DMS53 (cell line): Measurements from ENCODE around the gene DFFA.
A peak's percentile ranks its signal among the peaks of the same experiment; 100 is the strongest.

ENCODE experiments used
- DNase-seq: peaks from one replicate; lab custom pipeline; 2025; lab: John Stamatoyannopoulos, UW

The DFFA gene, protein sequence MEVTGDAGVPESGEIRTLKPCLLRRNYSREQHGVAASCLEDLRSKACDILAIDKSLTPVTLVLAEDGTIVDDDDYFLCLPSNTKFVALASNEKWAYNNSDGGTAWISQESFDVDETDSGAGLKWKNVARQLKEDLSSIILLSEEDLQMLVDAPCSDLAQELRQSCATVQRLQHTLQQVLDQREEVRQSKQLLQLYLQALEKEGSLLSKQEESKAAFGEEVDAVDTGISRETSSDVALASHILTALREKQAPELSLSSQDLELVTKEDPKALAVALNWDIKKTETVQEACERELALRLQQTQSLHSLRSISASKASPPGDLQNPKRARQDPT

DNA sequence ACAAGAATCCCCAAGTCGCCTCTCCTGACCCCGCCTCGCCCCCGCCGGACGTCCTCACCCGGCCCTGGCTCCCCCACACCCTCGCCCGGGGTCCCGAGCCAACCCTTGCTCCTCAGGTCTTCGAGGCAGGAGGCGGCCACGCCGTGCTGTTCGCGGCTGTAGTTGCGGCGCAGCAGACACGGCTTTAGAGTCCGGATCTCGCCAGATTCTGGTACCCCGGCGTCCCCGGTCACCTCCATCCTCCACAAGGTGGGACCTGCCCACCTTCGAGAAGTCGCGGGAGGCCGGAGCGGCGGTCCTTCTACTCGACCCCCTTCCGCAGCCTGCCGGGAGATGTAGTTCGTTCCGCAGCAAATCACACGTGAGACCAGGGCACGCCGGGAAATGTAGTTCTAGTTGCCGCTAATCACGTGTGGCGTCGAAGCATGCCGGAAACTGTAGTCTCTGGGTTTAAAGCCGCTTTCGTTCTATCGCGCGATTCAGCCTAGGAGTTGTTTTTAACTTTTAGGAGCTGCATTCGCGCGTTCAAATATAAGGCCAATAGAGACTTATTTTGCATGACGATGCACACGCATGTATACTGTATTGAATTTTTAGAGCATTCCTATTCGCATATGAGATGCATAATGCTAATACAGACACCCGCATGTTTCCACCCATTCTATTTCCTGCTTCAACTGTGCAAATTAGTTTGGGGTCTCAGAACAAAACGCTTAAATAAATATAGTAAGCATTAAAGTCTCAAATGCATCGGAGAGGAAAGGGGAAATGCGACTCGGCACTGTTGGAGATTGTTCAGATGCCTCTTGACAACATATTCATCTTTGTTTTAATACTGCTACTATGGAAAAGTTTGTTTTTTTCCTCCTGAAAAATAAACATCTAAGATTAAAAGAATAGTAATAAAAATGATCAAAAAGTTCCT lies at the start of gene DFFA:
TSS of gene DFFA (minus strand) at position 310 of the 925 bp plus-strand sequence. CDS start at position 239, 71 bp downstream.
- DNase-seq: peak; percentile 97

DNA sequence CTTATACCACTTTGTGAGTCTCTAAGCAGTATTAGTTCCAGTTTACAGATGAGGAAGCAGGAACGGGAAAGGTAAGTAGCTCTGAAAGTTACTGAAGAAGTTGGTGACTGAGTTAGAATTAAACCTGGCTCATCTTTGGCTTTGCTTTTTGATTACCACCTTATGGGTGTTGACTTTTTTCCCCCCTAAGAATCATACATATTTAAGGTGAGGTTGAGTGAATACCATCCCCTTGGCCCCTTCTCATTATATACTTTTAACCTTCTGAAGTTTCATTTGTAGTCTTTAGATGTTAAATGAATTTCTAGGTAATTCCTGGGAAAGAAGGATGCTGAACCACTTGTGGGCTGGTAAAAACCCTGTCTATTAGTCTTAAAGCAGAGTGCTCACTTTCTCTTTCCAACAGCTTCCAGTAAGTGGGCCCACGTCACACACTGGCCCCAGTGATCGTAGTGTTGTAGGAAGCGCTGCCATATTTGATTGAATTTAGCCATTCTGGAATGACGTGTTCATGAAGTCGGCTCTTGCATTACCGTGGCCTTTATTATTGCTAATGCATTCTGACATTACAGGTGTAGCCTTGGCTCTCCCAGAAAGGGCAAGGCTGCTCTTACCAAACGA lies 49.3 kb upstream of the DFFA start:
- DNase-seq: no peak

DNA sequence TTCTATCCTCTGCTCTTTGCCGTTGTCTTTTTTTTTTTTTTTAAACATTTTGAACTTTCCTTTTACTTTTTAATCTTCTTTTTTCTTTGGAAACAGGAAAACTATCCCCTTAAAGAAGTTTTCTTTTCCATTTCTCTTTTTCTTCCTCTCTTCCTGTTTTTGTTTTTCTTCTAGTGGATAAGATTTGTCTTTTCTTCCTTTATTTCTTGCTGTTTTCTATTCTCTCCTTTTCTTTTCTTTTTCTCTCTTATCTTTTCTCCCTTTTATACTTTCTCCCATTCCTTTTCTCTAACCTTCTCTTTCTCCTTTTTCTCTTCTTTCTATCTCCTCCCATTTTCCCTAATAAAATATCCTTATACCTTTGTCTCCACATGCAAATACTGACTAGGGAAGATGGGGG lies 48.6 kb upstream of the DFFA start:
- DNase-seq: no peak

DNA sequence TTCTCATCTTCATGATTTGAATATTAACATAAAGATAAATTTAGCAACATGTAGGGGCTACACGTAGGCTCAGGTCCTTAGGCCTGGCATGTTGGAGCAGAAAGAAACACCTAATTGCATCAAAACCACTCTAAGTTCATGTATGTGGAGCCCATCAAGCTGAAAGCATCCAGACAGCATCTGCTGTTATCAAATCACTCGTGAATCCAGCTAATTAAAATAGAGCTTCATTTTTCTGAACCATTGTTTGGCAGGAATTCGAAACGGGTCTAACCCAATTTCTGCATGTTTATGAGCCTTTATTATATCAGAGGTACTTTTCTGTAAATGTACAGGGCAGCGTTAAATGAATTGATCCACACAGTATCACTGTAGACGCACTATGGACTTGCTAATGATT lies 48.2 kb upstream of the DFFA start:
- DNase-seq: no peak

DNA sequence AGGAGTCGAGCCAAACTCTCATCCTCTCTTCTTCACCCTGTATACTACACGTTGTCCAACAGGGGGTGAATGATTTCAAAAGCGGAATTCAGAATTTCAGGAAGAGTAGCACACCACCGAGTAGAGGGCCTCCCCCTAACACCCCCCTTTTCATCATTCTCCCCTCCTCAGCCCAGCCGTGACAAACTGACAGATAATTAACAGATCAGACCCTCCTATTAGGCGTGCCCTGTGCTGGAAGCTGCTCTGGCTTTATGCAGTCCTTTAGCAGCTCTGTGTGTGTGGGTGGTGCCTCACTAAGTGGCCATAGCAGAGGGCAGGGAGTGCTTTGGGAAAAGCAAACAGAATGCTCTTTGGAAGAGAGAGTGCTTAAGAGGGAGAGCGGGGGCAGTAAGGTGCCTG lies 46.7 kb upstream of the DFFA start:
- peak; percentile 70 for DNase-seq

DNA sequence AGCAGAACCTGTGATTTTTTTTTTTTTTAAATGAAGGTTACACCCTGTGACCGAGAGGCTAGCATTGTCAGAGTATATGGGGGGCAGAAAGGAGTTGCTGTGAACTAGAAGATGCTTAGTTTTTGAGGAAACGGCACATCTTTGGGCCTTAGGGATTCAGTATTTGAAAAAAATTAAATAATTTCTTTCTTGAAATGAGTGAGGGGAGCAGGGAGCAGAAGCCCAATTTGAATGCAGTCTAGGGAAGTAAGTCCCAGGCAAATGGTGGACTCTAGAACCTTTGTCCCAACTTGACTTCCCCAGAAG lies 45.3 kb upstream of the DFFA start:
- no peak for DNase-seq

DNA sequence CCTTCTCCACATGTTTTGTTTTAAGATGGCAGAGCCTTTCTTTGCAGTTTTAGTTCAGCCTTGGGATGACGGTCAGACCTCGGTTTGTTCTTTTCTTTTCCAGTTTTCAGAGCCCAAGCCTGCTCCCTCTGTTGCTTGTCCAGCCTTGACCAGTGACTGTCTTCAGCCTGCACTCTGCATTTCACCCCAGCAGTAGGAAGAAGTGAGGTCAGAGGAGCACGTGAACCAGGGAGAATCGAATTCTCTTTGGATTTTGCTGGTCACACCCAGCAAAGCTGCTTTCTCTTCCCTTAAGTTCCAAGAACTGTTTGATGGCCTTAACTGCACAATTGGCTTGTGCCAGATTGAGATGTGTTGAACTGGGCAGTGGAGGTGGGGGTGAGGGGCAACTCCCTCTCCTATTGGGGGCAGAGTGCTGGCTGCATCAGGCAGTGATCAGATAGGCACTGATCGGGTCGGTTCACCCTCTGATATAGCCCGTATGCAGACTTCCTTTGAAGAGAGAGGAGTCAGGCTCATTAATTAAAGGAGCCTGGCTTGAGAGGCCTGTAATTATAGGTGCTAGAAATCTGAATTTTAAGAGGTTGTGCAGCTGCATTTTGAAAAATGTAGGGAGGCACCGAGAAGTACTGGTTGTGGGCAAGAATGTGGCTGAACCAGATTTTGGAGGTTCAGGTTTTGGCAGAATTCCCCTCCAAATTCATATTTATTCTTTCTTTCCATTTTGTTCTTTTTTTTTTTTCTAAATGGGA lies 44.8 kb upstream of the DFFA start:
- no peak for DNase-seq

DNA sequence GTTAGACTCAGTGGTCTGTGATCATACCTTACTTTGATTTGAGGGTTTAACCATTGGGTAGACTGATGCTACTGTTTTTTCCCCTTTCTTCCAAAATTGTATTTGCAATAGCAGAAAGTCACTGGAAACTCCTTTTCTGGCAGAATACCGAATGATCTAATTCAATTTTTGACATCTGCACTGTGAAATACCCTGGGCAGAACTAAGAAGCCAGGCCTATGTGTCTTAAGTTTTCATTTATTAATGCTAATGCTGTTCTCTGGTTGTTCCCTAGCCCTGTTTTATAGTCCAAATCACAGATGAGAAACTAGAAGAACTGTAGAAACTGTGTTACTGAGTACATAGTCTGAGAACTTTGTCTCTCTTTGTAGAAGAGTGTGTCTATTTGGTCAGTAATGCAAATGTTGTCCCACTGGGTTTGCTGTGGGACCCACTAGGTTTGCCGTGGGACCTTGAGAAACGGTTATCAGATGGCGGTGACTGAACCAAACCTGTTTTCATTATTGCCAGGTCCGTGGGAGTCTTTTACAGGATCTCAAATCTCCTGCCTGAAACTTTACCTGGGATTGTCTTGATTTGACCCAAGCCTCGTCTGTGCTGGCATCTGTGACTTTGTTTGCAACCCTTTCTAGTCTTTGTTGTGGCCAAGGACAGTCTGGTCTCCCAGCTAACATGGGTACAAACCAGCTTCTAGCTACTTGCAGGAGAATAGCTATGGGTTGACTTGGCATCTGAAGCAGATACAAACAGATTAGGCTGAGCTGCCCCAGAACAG lies 43.8 kb upstream of the DFFA start:
- DNase-seq: no peak

DNA sequence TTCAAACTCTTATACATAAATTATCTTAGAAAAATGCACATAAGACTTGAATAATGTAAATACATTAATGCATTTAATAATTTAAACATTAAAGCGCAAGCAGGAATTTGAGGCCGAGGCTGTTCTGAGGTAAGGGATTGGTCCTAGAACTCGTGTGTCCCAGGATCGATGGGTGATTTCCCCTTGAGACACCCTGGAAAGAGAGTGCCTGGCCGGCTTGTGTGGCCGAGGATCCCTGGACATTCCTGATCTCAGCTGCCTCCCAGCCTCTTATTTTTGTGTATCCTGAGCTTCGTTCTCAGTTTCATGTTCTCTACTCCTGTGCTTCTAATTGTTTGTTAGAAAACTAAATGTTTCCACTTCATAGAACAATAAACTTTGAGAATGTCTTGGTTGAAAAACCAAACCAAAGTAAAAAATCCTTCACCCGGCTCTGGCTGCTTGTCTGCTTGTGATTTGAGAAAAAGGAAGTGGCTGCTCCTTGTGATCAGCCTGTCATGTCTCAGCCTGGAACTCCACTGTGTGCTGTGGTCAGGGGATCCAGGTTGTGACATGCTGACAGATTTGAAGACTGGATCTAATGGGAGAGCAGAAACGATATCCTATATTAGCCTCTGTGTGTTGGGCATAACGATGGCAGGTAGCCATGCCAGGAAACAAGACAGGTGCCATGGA lies 43.1 kb upstream of the DFFA start:
- DNase-seq: no peak

DNA sequence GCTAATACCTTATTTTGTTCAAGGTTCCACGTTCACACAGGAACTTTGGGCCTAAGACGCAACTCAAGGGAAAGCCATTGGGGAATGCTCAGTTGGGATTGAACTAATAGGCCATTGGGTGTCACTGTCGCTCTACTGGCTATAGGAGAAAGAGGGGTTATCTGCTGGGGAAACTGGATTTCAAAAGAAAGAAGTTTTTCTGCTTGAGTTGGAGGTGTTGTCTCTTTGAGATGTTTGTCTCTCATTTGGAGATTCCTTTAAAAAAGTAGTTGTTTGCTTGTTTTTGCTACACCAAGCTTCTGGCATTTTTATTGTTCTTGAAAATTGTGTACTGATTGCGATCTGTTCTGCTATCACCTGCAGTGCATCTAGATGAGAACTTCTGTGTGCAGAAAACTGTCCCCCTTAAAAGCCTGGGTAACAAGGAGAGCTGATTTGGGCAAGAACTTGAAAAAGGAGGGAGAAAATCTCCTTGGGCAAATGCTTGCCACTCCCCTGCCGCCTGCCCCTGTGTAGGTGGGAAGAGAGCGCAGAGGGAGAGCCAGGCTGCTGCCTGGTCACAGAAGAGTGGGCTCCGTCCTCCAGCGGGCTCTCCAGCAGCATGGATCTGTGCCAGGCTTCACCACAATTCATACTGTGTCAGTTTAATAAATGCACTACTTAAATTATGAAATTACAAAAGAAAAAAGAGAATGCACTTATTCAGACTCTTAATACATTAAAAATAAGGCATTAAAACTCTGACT lies 42.3 kb upstream of the DFFA start:
- DNase-seq: peak; percentile 44

DNA sequence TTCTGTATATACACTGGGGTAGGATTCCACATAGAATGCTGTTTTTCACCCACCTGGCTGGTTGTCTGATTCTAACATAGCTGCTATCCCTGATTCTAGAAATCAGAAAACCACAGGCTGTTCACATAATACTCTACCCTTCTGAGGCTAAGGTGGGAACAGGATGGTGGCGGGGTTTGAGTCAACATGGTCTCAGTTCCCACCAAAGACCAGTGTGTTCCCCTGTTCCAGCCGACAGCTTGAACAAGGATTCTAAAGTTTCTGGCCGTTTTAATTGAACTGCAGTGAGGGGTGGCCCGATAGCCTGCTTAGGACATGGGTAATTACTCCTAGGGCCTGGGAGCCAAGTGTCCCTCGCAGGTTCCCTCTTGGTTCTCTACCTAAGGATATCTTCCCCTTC lies 40.9 kb upstream of the DFFA start:
- no peak for DNase-seq

DNA sequence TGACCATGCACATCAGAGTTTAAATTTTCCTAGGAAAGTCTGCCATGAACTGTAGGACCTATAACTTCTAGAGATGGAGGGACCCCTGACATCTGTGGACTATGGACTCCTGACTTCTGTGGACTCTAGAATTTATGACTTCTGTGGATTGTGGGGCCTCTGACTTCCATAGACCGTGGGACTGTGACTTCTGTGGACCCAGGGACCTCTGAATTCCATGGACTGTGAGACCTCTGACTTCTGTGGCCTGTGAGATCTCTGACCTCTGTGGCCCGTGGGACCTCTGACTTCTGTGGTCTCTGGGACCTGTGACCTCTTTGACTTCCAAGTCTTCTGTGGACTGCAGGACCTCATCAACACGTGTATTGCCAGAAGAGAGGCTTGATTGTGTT lies 39.2 kb upstream of the DFFA start:
- DNase-seq: no peak

DNA sequence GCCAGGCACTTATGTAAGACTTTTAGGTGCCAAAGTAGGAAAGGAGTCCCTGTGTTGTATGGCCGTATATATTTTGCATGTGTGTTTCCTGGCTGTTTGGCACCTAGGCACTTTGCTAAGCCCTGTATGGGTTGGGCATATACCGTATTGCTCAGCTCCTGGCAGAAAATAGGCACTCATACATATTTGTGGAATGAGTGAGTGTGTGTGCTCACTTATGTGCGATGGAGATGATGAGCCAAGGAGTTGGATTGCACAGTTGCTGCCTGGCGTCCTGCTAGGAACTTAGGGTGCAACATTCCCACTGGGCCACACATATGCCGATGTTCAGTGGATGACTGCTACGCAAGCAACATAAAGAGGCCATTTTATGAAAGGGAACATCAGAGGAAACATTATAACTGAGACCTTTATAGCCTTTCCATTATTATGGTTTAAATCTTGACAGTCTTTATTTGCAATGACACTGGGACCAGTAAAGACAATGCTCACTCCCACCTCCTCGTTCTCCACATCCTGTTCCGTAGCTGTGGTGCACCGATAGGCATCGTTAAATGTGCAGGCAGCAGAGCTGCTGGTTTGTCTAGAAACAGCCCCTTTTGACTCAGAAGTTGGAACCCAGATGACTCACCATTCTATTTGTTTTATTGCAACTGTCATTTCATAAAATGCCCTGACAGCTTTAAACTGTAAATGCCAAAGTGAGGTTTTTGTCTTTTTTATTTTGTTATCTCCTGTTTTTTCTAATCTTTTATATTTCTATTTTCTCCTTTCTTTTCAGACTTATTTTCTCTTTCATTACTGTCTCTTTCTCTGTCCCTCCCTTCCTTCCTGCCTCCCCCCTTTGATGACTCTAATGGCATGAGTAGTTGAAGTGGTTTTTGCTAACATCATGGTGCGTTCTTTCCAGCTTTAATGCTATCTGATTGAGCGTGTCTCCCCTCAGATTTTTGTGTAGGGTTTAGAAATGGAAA lies 38.5 kb upstream of the DFFA start:
- DNase-seq: peak; percentile 73

DNA sequence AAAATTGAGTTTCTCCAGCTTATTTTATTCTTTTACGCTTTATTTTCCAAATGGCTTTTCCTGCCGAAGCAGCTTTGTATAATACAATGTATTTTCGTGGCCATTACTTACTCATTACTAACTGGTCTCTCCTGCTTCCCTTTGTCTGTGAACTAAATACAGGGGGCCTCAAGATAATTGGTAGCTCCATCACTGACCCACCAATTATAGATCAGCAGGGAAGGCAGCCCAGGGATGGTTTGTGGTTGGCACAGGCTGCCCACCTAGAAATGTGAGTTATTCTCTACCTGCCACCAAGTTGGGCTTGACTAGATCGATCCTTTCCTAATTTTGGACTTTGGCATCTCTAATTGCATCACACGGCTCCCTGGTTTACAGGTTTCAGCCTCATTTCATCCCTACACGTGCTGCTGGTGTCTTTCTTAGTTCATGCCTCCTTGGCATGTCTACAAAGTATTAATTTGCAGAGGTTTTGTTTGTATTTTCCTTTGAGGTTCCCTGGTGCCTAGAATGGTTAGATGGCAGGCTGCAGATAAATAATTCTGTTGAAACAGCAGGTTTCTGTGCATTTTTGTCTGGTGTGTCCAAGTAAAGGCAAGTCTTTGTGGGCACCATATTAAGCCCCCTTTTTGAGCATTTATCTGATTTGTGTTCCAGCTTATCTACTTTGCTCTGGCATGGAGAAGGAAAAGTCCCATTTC lies 37.6 kb upstream of the DFFA start:
- no peak for DNase-seq

DNA sequence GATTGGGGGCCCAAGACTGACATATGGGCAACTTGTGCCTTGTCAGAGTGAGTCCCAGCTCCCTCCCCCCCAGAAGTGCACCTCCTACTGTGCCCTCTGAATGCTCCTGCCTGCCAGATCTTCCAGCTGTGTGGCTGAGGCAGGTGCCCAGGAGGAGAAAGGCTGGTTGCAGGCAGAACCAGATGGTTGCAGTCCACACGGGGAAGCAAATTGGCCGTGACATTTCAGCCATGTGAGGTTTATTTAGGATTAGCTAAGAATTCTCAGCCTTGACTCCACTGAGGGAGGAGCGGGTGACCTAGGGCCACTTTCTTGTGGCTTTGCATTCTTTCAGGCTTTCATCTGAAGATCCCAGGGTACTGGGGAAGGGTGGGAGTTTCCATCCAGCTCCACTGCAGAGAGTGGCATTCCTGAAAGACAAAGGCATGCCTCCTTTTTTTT lies 36.2 kb upstream of the DFFA start:
- DNase-seq: peak; percentile 71

DNA sequence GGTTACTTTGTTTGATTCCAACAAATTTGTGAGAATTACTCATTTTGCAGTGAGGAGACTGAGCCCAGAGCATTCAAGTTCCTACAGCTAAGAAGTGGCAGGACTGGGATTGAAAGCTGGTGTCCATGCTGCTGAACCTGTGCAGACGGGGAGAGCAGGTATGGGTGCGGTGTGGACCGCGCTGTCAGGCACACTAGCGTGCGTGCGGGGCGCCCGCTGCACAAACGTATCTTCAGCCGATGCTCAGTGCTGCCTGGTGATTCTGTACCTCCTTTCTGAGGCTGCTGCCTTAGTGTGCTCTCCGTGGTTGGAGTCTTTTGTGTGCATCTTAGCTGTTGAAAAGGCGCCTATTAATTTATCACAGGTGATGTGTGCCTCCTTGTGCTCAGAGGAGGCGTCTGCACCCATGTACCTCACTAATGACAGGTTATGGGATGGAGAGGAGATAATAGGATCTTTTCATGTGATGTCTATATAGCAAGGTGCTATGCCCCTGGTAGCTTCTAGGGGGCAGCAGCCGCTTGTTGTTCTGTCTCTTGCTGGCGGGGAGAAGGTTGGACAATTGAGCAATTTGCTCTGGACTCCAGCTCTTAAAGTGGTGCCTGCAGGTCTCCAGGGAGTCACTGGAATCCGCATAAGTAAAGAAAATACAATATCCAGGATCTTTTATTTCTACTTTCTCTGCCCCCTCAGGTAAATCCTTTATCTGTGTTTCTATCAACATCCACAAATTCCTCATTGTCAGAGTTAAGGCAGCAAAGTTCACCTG lies 35.0 kb upstream of the DFFA start:
- peak; percentile 84 for DNase-seq

DNA sequence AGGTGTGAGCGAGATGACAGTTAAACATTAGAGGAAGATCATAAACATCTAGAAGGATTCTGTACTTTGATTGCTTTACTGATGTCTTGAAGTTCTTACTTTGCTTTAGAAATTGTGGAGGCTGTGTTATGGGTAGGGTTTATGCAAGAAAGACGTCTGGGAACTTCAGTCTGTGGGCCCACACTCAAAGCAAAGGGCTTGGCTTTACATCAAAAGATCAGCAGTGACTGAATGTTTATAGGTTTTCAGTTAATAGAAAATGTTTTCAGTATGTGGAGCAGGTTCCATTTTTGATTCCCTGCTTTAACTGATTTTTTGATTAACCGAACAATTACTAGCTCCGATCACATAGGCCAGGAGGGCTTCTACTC lies 34.3 kb upstream of the DFFA start:
- no peak for DNase-seq
